Endothelial cell of umbilical vein (primary cell): ENCODE data around the gene STPG4. TPM values are rescaled to one million over a fixed set of nuclear protein-coding genes. Genes with fewer than 3 reads are reported as not detected.

Source experiments
- BruUV-seq: library from RNA; stranded (reverse); fragments of 400-500 nt; replicated peaks from 2 replicates; lab custom pipeline; 2021; lab: Mats Ljungman, UMichigan
- CTCF ChIA-PET: fragments of 300-600, 350-600 bp; sonication (Branson Sonifier 250); formaldehyde crosslinking; loops from one replicate; lab custom pipeline; 2021; ENCODE audit warnings: antibody characterized with exemption, inconsistent platforms; lab: Charles Lee
- POLR2A ChIA-PET: fragments of 300-600, 350-600 bp; sonication (Branson Sonifier 250); formaldehyde crosslinking; loops from one replicate; lab custom pipeline; 2021; ENCODE audit warnings: antibody characterized with exemption, inconsistent platforms; lab: Charles Lee
- DNase-seq: peaks from one replicate; pipeline ENCODE4 v3.0.0-alpha.2; 2011; ENCODE audit warnings: low read depth, low spot score
- FAIRE-seq: peaks from 2 replicates; lab custom pipeline; 2011; peaks lifted over from hg19 to GRCh38; lab: Jason Lieb, UNC
- H2AFZ ChIP-seq: 2 replicates; pipeline ENCODE4 v1.6.0; 2012; ENCODE audit warnings: low read depth, low read length, control low read depth, inconsistent platforms
- H3K27ac ChIP-seq: 2 replicates; pipeline ENCODE4 v1.5.1; 2011; ENCODE audit warnings: low read depth, mild to moderate bottlenecking, control low read depth, low read length, moderate library complexity; ENCODE audit not compliant: insufficient read depth
- H3K27me3 ChIP-seq, 2 experiments: 2 replicates each; pipeline versions ENCODE4 v1.6.0 to v1.6.1; 2011; ENCODE audit warnings: low read length in 2 of 2, mixed read lengths in 1 of 2; ENCODE audit not compliant: control insufficient read depth in 2 of 2, insufficient read depth in 2 of 2
- H3K36me3 ChIP-seq, 2 experiments: 2 replicates in 1 of 2; 3 replicates in 1 of 2; pipeline ENCODE4 v1.5.1; 2011; ENCODE audit warnings: low read length in 2 of 2, mild to moderate bottlenecking in 1 of 2, moderate library complexity in 1 of 2; ENCODE audit not compliant: control insufficient read depth in 2 of 2, insufficient read depth in 2 of 2; ENCODE audit errors: extremely low read depth in 1 of 2
- H3K4me1 ChIP-seq: 3 replicates; pipeline ENCODE4 v1.5.1; 2011; ENCODE audit warnings: mild to moderate bottlenecking, low read length; ENCODE audit not compliant: control insufficient read depth, insufficient read depth; ENCODE audit errors: extremely low read depth
- H3K4me2 ChIP-seq: 2 replicates; pipeline ENCODE4 v1.6.1; 2011; ENCODE audit warnings: low read length, control low read depth, mixed read lengths; ENCODE audit not compliant: insufficient read depth
- H3K4me3 ChIP-seq, 3 experiments: fragments of 200-600 bp in 1 of 3; sonication (generic), shearing (Covaris generic) in 1 of 3; replicated peaks in 1 of 3; 2 replicates each; pipeline ENCODE4 v1.5.1; 2011 to 2016; ENCODE audit warnings: control low read depth in 3 of 3, low read length in 3 of 3, mild to moderate bottlenecking in 2 of 3, inconsistent platforms in 1 of 3, low read depth in 1 of 3, moderate library complexity in 1 of 3; ENCODE audit not compliant: insufficient read depth in 1 of 3
- H3K79me2 ChIP-seq: 2 replicates; pipeline ENCODE4 v1.6.0; 2012; ENCODE audit warnings: low read length, inconsistent platforms; ENCODE audit not compliant: control insufficient read depth, insufficient read depth
- H3K9ac ChIP-seq: replicated peaks from 2 replicates; pipeline ENCODE3; 2011; ENCODE audit warnings: low read length, control low read depth; ENCODE audit not compliant: insufficient read depth; ENCODE audit errors: extremely low read depth
- H3K9me1 ChIP-seq: replicated peaks from 3 replicates; pipeline ENCODE4 v1.6.0; 2011; ENCODE audit warnings: mild to moderate bottlenecking, low read length; ENCODE audit not compliant: control insufficient read depth, insufficient read depth; ENCODE audit errors: extremely low read depth
- H3K9me3 ChIP-seq: replicated peaks from 2 replicates; pipeline ENCODE4 v1.5.1; 2012; ENCODE audit warnings: low read length, inconsistent platforms; ENCODE audit not compliant: control insufficient read depth, insufficient read depth
- H4K20me1 ChIP-seq: replicated peaks from 2 replicates; pipeline ENCODE3; 2011; ENCODE audit warnings: mild to moderate bottlenecking, low read length; ENCODE audit not compliant: control insufficient read depth, insufficient read depth; ENCODE audit errors: extremely low read depth
- EZH2 ChIP-seq: IDR thresholded peaks from 2 replicates; pipeline ENCODE4 v1.6.1; 2012; ENCODE audit warnings: borderline replicate concordance, low read depth, mild to moderate bottlenecking, moderate library complexity, low read length, inconsistent platforms; ENCODE audit not compliant: severe bottlenecking
- FOS ChIP-seq: IDR thresholded peaks from 2 replicates; pipeline ENCODE4 v1.6.1; 2011; ENCODE audit warnings: mild to moderate bottlenecking, low read length, moderate library complexity, borderline replicate concordance; ENCODE audit not compliant: insufficient read depth
- GATA2 ChIP-seq: IDR thresholded peaks from 2 replicates; pipeline ENCODE4 v1.7.0; 2011; ENCODE audit warnings: low read depth, mild to moderate bottlenecking, moderate library complexity, mixed read lengths, low read length; ENCODE audit not compliant: insufficient read length, insufficient read depth
- JUN ChIP-seq: IDR thresholded peaks from 2 replicates; pipeline ENCODE4 v1.6.1; 2011; ENCODE audit warnings: borderline replicate concordance, low read depth; ENCODE audit not compliant: insufficient read length, insufficient read depth
- MYC ChIP-seq: IDR thresholded peaks from one replicate; pipeline ENCODE4 v1.6.1; 2011; ENCODE audit warnings: mild to moderate bottlenecking, low read depth, low read length
- POLR2A ChIP-seq: IDR thresholded peaks from 2 replicates; pipeline ENCODE4 v1.6.1; 2012; ENCODE audit warnings: low read depth, mild to moderate bottlenecking, control low read depth, low read length
- POLR2AphosphoS5 ChIP-seq: IDR thresholded peaks from 2 replicates; pipeline ENCODE4 v1.6.1; 2012; ENCODE audit warnings: low read depth, mild to moderate bottlenecking, control low read depth, low read length, moderate library complexity; ENCODE audit not compliant: insufficient read depth
- dilution Hi-C: fragments of 300-500 bp; cut with MboI; formaldehyde crosslinking; loops from one replicate; pipeline ENCODE4 v1.15.0; 2019; ENCODE audit warnings: low sequenced_read_pairs; ENCODE audit not compliant: extremely low pct_ligation_motif_present
- intact Hi-C: fragments of 100-400 bp; cut with micrococcal nuclease; formaldehyde crosslinking; loops from one replicate; pipeline ENCODE4 v1.10.0; 2022
- polyA plus RNA-seq, 4 experiments: library from polyadenylated mRNA; depleted of rRNA in 3 of 4; stranded (reverse) in 3 of 4; unstranded in 1 of 4; fragments of >200 nt; gene quantifications; 2 replicates each; pipeline versions ENCODE4 v1.2.1 to v1.2.3, GENCODE V29; 2011 to 2012; ENCODE audit warnings: missing spikeins in 1 of 4
- total RNA-seq: library from RNA; stranded (reverse); gene quantifications from 2 replicates; pipeline ENCODE4 v1.2.3, GENCODE V29; 2021
- TF ChIP-seq, protein P1 (sequence below): IDR thresholded peaks from 2 replicates; pipeline ENCODE4 v1.6.1; 2011; ENCODE audit not compliant: insufficient read depth, insufficient read length
- TF ChIP-seq, protein P2 (sequence below), 2 donors: IDR thresholded peaks; 1 replicate in 1 of 2; 2 replicates in 1 of 2; pipeline ENCODE4 v1.5.1; 2011; ENCODE audit warnings: low read length in 2 of 2, mild to moderate bottlenecking in 2 of 2, moderate library complexity in 2 of 2, control low read depth in 1 of 2, inconsistent platforms in 1 of 2, low read depth in 1 of 2; ENCODE audit not compliant: insufficient read depth in 1 of 2; ENCODE audit errors: extremely low read depth in 1 of 2

Gene STPG4
- total and polyA plus RNA-seq, 2 donors (not counting 3 experiments of a cell fraction or from before 2014, with no cell fraction given) = 0.53 TPM; not detected in 1

DNA sequence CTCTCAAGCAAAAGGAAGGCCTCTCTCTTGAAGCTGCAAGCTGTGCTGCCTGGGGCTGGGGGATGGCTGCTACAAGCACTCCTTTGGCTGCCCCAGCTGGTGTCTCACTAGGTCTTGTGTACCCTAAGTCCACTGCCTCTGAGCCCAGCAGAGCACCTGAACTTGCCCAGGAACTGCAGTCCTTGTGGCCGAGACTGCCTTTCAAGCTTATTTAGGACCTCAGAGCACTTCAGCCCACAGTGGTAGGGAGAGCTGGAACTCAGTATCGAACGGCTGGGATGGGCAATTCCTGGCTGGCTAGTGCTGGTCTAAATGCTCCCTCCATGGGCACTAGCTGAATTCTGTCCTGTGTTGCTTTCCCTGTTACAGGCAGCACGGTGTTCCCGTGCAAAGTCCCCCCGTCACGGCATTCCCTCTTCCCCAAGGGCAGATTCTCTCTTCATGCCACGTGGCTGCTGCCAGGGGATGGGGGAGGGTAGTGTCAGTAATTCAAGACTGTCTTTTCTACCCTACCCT lies 25.9 kb downstream of the STPG4 start:
- Histone ChIP-seq H3K27ac (no peak overlapping the region), H2AFZ (no peak overlapping the region), H3K9me3 (no peaks in the 10 kb centered on the region), H3K27me3 (no peaks in the 10 kb centered on the region), H3K9ac (no peak overlapping the region), H3K9me1 (no peaks in the 10 kb centered on the region), H3K4me2 (no peak overlapping the region), H4K20me1 (no peaks in the 10 kb centered on the region), H3K79me2 (no peaks in the 10 kb centered on the region), H3K36me3 (no peaks in the 10 kb centered on the region), H3K4me1 (no peaks in the 10 kb centered on the region), H3K4me3 (no peak overlapping the region)
- POLR2A ChIA-PET = no interaction called here
- TF ChIP-seq POLR2A (no peak), POLR2AphosphoS5 (no peak), MYC (no peak), GATA2 (no peak), FOS (no peak), JUN (no peak), EZH2 (no peak)
- TF ChIP-seq, protein P1, sequence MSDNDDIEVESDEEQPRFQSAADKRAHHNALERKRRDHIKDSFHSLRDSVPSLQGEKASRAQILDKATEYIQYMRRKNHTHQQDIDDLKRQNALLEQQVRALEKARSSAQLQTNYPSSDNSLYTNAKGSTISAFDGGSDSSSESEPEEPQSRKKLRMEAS = no peak
- TF ChIP-seq, protein P2, sequence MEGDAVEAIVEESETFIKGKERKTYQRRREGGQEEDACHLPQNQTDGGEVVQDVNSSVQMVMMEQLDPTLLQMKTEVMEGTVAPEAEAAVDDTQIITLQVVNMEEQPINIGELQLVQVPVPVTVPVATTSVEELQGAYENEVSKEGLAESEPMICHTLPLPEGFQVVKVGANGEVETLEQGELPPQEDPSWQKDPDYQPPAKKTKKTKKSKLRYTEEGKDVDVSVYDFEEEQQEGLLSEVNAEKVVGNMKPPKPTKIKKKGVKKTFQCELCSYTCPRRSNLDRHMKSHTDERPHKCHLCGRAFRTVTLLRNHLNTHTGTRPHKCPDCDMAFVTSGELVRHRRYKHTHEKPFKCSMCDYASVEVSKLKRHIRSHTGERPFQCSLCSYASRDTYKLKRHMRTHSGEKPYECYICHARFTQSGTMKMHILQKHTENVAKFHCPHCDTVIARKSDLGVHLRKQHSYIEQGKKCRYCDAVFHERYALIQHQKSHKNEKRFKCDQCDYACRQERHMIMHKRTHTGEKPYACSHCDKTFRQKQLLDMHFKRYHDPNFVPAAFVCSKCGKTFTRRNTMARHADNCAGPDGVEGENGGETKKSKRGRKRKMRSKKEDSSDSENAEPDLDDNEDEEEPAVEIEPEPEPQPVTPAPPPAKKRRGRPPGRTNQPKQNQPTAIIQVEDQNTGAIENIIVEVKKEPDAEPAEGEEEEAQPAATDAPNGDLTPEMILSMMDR (IDR thresholded peaks at IDR 0.05; ENCODE audit: extremely low read depth in 1 of 2, insufficient read depth in 1 of 2, low read depth in 1 of 2, low read length in 2 of 2) = no peak
- intact Hi-C loops (no loop called here), dilution Hi-C loops (no loop called here)
- FAIRE-seq (no peak), DNase-seq (no peak)
- CTCF ChIA-PET = interaction anchor here (0.6 to 2.3 kb wide), 3 partner anchors 8 to 396 kb away, joined by 4 to 8 read pairs (median 7); no protein-coding TSS in a partner anchor
- no TSS peak for BruUV-seq
